Stimulated activated CD4-positive, alpha-beta T cell treated with anti-CD3 and anti-CD28 coated beads, Interleukin-2, amount 100 ng/mL, for 24 hours (primary cell): Measurements from ENCODE around the gene PEPD.
A peak's percentile ranks its signal among the peaks of the same experiment; 100 is the strongest.

Source experiments
- DNase-seq, 2 donors: peaks; one replicate each; pipeline ENCODE4 v3.0.0-alpha.2; 2020

The PEPD gene

GRCh38 chr19:33436360-33437345, 84.9 kb downstream of the PEPD start:
- DNase-seq = no peak

GRCh38 chr19:33435706-33436359, 85.8 kb downstream of the PEPD start:
- no peak for DNase-seq

- DNase-seq = no peak
Observed at GRCh38 chr19:33434886-33435705, 86.5 kb downstream of the PEPD start.

GRCh38 chr19:33434069-33434885, 87.3 kb downstream of the PEPD start:
- no peak for DNase-seq

- DNase-seq = no peak
Observed at GRCh38 chr19:33432446-33433170, 89.0 kb downstream of the PEPD start.

GRCh38 chr19:33432015-33432414, 89.6 kb downstream of the PEPD start:
- no peak for DNase-seq

- DNase-seq = peak; percentile 71 to 77
Observed at GRCh38 chr19:33430674-33431277, 90.8 kb downstream of the PEPD start.

GRCh38 chr19:33429891-33430673, 91.5 kb downstream of the PEPD start:
- DNase-seq = no peak

GRCh38 chr19:33428627-33429125, 92.9 kb downstream of the PEPD start:
- DNase-seq = no peak

GRCh38 chr19:33427801-33428626, 93.6 kb downstream of the PEPD start:
- no peak for DNase-seq

GRCh38 chr19:33426621-33427361, 94.8 kb downstream of the PEPD start:
- DNase-seq = no peak

- no peak for DNase-seq
Observed at GRCh38 chr19:33424181-33424580, 97.4 kb downstream of the PEPD start.

- DNase-seq = no peak
Observed at GRCh38 chr19:33422369-33423180, 99.0 kb downstream of the PEPD start.

GRCh38 chr19:33421368-33421767, 100.2 kb downstream of the PEPD start:
- DNase-seq = no peak

GRCh38 chr19:33420821-33421220, 100.8 kb downstream of the PEPD start:
- DNase-seq = no peak

GRCh38 chr19:33419788-33420130, 101.8 kb downstream of the PEPD start:
- no peak for DNase-seq
